GM19455 (cell line): Measurements from ENCODE around the gene RAB33A.
A peak's percentile ranks its signal among the peaks of the same experiment; 100 is the strongest.

ENCODE experiments used
- ATAC-seq: cut with Tn5 transposase; IDR thresholded peaks from one replicate; pipeline ENCODE4 v1.9.1; 2021; ENCODE audit not compliant: unreplicated experiment

RAB33A gene

GRCh38 chrX:130171446-130172126 lies at the start of gene RAB33A:
Gene RAB33A, plus strand, starts transcription at chrX:130171962. Its CDS starts 101 bp downstream, at chrX:130172063.
- ATAC-seq, result peak; percentile 9

GRCh38 chrX:130124577-130124976 lies 47.2 kb upstream of the RAB33A start:
- no peak for ATAC-seq

GRCh38 chrX:130125091-130125874 lies 46.5 kb upstream of the RAB33A start:
- no peak for ATAC-seq

- no peak for ATAC-seq
These were observed 40.8 kb upstream of the RAB33A start for GRCh38 chrX:130130990-130131389.

GRCh38 chrX:130136496-130136895 lies 35.3 kb upstream of the RAB33A start:
- no peak for ATAC-seq

GRCh38 chrX:130136961-130137360 lies 34.8 kb upstream of the RAB33A start:
- no peak for ATAC-seq

GRCh38 chrX:130139474-130140201 lies 32.1 kb upstream of the RAB33A start:
- no peak for ATAC-seq

GRCh38 chrX:130144509-130144908 lies 27.3 kb upstream of the RAB33A start:
- ATAC-seq, result no peak

GRCh38 chrX:130145123-130145522 lies 26.6 kb upstream of the RAB33A start:
- no peak for ATAC-seq

GRCh38 chrX:130147631-130148030 lies 24.1 kb upstream of the RAB33A start:
- no peak for ATAC-seq

GRCh38 chrX:130155564-130155963 lies 16.2 kb upstream of the RAB33A start:
- ATAC-seq, result no peak

GRCh38 chrX:130158311-130158710 lies 13.5 kb upstream of the RAB33A start:
- ATAC-seq, result no peak

- ATAC-seq, result no peak
These were observed 12.0 kb upstream of the RAB33A start for GRCh38 chrX:130159776-130160175.

GRCh38 chrX:130162094-130162735 lies 9.5 kb upstream of the RAB33A start:
- no peak for ATAC-seq

- ATAC-seq, result no peak
These were observed 8.4 kb upstream of the RAB33A start for GRCh38 chrX:130163398-130163797.

- ATAC-seq, result no peak
These were observed 6.5 kb upstream of the RAB33A start for GRCh38 chrX:130165181-130165702.

GRCh38 chrX:130165703-130166502 lies 5.9 kb upstream of the RAB33A start, which contains the start of gene AIFM1:
Gene AIFM1, minus strand, starts transcription at chrX:130165841. Its CDS starts 185 bp downstream, at chrX:130165656.
- ATAC-seq, result peak; percentile 95

- no peak for ATAC-seq
These were observed 5.3 kb upstream of the RAB33A start for GRCh38 chrX:130166503-130166777.

- ATAC-seq, result no peak
These were observed 4.7 kb upstream of the RAB33A start for GRCh38 chrX:130167040-130167439.

- peak; percentile 67 for ATAC-seq
These were observed 863 bp upstream of the RAB33A start for GRCh38 chrX:130170752-130171445.
